Neural cell (in vitro differentiated cells): ENCODE data around the gene DOK7. TPM values are rescaled to one million over a fixed set of nuclear protein-coding genes. Genes with fewer than 3 reads are reported as not detected.

Experiments used
- H2AFZ ChIP-seq: fragments of 200-600, 300-800 bp; sonication (generic), shearing (Covaris generic); 2 replicates; pipeline ENCODE4 v1.6.0; 2014; ENCODE audit warnings: low read depth, mild to moderate bottlenecking, antibody characterized with exemption, low read length, moderate library complexity
- H3F3A ChIP-seq: fragments of 200-600 bp; shearing (Covaris generic); 2 replicates; pipeline ENCODE4 v1.6.1; 2016; ENCODE audit warnings: mild to moderate bottlenecking, moderate library complexity, mixed read lengths, antibody characterized with exemption, low read length; ENCODE audit not compliant: insufficient read depth, poor library complexity, severe bottlenecking
- H3K27ac ChIP-seq: fragments of 200-600, 300-800 bp; sonication (generic), shearing (Covaris generic); 2 replicates; pipeline ENCODE4 v1.5.1; 2014; ENCODE audit warnings: mild to moderate bottlenecking, low read length, moderate library complexity
- H3K27me3 ChIP-seq: fragments of 300-800, 200-600 bp; sonication (generic), shearing (Covaris generic); 2 replicates; pipeline ENCODE4 v1.6.0; 2014; ENCODE audit warnings: mild to moderate bottlenecking, low read depth, low read length, moderate library complexity; ENCODE audit not compliant: insufficient read depth
- H3K36me3 ChIP-seq: fragments of 300-800, 200-600 bp; sonication (generic), shearing (Covaris generic); 2 replicates; pipeline ENCODE4 v1.5.1; 2014; ENCODE audit warnings: mild to moderate bottlenecking, antibody characterized with exemption, low read length, moderate library complexity; ENCODE audit not compliant: insufficient read depth
- H3K4me2 ChIP-seq: fragments of 300-800, 200-600 bp; sonication (generic), shearing (Covaris generic); 2 replicates; pipeline ENCODE4 v1.6.0; 2014; ENCODE audit warnings: mild to moderate bottlenecking, low read length
- H3K4me3 ChIP-seq: fragments of 300-800, 200-600 bp; sonication (generic), shearing (Covaris generic); 2 replicates; pipeline ENCODE4 v1.5.1; 2014; ENCODE audit warnings: mild to moderate bottlenecking, low read length, moderate library complexity
- H3K79me2 ChIP-seq: fragments of 200-600 bp; shearing (Covaris generic); replicated peaks from 2 replicates; pipeline ENCODE4 v1.6.0; 2014; ENCODE audit warnings: mild to moderate bottlenecking, low read length, moderate library complexity; ENCODE audit not compliant: insufficient read depth
- H3K9ac ChIP-seq: fragments of 300-800, 200-600 bp; sonication (generic), shearing (Covaris generic); 2 replicates; pipeline ENCODE4 v1.6.1; 2016; ENCODE audit warnings: mild to moderate bottlenecking, low read length, mixed read lengths
- H3K9me2 ChIP-seq: fragments of 200-600 bp; shearing (Covaris generic); 2 replicates; pipeline ENCODE4 v1.6.1; 2016; ENCODE audit warnings: mild to moderate bottlenecking, low read length, mixed read lengths; ENCODE audit not compliant: insufficient read depth
- H3K9me3 ChIP-seq: fragments of 200-600, 300-800 bp; sonication (generic), shearing (Covaris generic); 2 replicates; pipeline ENCODE4 v1.6.1; 2016; ENCODE audit warnings: mild to moderate bottlenecking, mixed run types, low read length, moderate library complexity, mixed read lengths
- H4K20me1 ChIP-seq: fragments of 200-600 bp; shearing (Covaris generic); 2 replicates; pipeline ENCODE4 v1.6.1; 2016; ENCODE audit warnings: mild to moderate bottlenecking, mixed run types; ENCODE audit not compliant: insufficient read depth
- EP300 ChIP-seq: fragments of 450-650 bp; conservative IDR thresholded peaks from 2 replicates; pipeline ENCODE4 v1.6.1; 2014; ENCODE audit warnings: antibody characterized with exemption, mild to moderate bottlenecking, moderate library complexity; ENCODE audit not compliant: poor library complexity, severe bottlenecking
- EZH2 ChIP-seq: fragments of 200-600, 300-800 bp; shearing (Covaris generic), sonication (generic); IDR thresholded peaks from 2 replicates; pipeline ENCODE4 v1.6.1; 2014; ENCODE audit warnings: antibody characterized with exemption, low read length, borderline replicate concordance, mild to moderate bottlenecking; ENCODE audit not compliant: insufficient read depth, poor library complexity, severe bottlenecking
- MXI1 ChIP-seq: fragments of 450-650 bp; conservative IDR thresholded peaks from 2 replicates; pipeline ENCODE4 v1.6.1; 2014; ENCODE audit warnings: antibody characterized with exemption, mild to moderate bottlenecking; ENCODE audit not compliant: poor library complexity, severe bottlenecking
- POLR2AphosphoS5 ChIP-seq: IDR thresholded peaks from 2 replicates; pipeline ENCODE4 v1.6.1; 2012
- RAD21 ChIP-seq: fragments of 450-650 bp; conservative IDR thresholded peaks from 2 replicates; pipeline ENCODE4 v1.6.1; 2014; ENCODE audit warnings: antibody characterized with exemption, mild to moderate bottlenecking, moderate library complexity
- SMC3 ChIP-seq: fragments of 450-650 bp; conservative IDR thresholded peaks from 2 replicates; pipeline ENCODE4 v1.6.1; 2014; ENCODE audit warnings: antibody characterized with exemption, mild to moderate bottlenecking, moderate library complexity; ENCODE audit not compliant: poor library complexity
- TAF1 ChIP-seq: IDR thresholded peaks from 2 replicates; pipeline ENCODE4 v1.6.1; 2012; ENCODE audit warnings: low read depth
- polyA plus RNA-seq: library from polyadenylated mRNA; depleted of rRNA; stranded (reverse); fragments of >200 nt; gene quantifications from 2 replicates; pipeline ENCODE4 v1.2.3, GENCODE V29; 2014
- TF ChIP-seq, protein P1 (sequence below): fragments of 450-650 bp; IDR thresholded peaks from 2 replicates; pipeline ENCODE4 v1.5.1; 2014; ENCODE audit warnings: antibody characterized with exemption, mild to moderate bottlenecking, moderate library complexity; ENCODE audit not compliant: poor library complexity, severe bottlenecking
- TF ChIP-seq, protein P2 (sequence below): IDR thresholded peaks from 2 replicates; pipeline ENCODE4 v1.6.1; 2012; ENCODE audit warnings: borderline replicate concordance

The DOK7 gene
- polyA plus RNA-seq, 1 donor from 2014 or later, result 0.66 TPM

DNA sequence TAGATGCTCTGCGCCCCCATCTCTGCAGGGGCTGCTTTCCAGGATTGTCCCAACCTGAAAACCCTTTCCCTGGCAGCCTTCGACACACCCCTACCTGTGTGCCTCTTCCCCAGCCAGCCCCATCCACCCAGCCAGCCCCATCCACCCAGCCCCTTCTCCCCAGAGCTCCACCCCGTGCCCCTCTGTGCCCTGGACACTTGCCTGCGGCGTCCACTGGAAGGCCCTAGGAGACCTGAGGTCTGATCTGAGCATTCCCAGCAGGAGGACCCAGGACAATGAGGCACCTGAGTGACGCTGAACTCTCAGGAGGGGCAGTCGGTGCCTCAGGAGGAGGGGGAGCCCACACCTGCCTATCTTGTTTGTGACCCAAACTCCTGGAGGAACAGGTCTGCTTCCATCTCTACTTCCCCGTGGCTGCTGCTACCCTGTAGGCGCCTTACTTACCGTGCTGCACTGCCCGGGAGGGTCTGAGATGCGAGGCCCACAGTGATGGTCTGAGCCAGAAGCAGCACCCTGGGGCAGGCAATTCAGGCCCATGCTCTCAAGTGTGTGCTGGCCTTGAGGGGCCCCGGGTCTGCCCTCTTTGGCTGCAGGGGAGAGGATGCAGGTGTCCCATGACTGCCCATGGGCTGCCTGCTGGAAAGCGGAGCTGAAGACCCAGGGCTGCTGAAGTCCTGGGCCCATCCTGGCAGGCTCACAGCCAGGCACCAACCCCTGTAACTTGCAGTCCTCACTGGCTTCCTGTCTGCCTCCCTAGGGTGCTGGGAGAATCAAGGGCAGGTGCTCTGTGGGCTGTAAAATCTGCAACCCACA is 64.2 kb downstream of the DOK7 start:
- Histone ChIP-seq H3K4me2 (no peak overlapping the region), H3K4me3 (no peak overlapping the region), H3K27ac (no peak overlapping the region), H3K9ac (no peak overlapping the region), H3K9me3 (no peaks in the 10 kb centered on the region), H3K27me3 (no peaks in the 10 kb centered on the region), H3K36me3 (no peaks in the 10 kb centered on the region), H3F3A (no peaks in the 10 kb centered on the region), H3K9me2 (no peaks in the 10 kb centered on the region), H2AFZ (no peak overlapping the region), H3K79me2 (peaks cover 24% of the 10 kb centered on the region), H4K20me1 (no peaks in the 10 kb centered on the region)
- no peak for TF ChIP-seq EP300
- TF ChIP-seq, protein P1, sequence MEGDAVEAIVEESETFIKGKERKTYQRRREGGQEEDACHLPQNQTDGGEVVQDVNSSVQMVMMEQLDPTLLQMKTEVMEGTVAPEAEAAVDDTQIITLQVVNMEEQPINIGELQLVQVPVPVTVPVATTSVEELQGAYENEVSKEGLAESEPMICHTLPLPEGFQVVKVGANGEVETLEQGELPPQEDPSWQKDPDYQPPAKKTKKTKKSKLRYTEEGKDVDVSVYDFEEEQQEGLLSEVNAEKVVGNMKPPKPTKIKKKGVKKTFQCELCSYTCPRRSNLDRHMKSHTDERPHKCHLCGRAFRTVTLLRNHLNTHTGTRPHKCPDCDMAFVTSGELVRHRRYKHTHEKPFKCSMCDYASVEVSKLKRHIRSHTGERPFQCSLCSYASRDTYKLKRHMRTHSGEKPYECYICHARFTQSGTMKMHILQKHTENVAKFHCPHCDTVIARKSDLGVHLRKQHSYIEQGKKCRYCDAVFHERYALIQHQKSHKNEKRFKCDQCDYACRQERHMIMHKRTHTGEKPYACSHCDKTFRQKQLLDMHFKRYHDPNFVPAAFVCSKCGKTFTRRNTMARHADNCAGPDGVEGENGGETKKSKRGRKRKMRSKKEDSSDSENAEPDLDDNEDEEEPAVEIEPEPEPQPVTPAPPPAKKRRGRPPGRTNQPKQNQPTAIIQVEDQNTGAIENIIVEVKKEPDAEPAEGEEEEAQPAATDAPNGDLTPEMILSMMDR, result no peak
- no peak for TF ChIP-seq EZH2
- no peak for TF ChIP-seq SMC3
- no peak for TF ChIP-seq POLR2AphosphoS5
- TF ChIP-seq MXI1, result no peak
- no peak for TF ChIP-seq TAF1
- TF ChIP-seq, protein P2, sequence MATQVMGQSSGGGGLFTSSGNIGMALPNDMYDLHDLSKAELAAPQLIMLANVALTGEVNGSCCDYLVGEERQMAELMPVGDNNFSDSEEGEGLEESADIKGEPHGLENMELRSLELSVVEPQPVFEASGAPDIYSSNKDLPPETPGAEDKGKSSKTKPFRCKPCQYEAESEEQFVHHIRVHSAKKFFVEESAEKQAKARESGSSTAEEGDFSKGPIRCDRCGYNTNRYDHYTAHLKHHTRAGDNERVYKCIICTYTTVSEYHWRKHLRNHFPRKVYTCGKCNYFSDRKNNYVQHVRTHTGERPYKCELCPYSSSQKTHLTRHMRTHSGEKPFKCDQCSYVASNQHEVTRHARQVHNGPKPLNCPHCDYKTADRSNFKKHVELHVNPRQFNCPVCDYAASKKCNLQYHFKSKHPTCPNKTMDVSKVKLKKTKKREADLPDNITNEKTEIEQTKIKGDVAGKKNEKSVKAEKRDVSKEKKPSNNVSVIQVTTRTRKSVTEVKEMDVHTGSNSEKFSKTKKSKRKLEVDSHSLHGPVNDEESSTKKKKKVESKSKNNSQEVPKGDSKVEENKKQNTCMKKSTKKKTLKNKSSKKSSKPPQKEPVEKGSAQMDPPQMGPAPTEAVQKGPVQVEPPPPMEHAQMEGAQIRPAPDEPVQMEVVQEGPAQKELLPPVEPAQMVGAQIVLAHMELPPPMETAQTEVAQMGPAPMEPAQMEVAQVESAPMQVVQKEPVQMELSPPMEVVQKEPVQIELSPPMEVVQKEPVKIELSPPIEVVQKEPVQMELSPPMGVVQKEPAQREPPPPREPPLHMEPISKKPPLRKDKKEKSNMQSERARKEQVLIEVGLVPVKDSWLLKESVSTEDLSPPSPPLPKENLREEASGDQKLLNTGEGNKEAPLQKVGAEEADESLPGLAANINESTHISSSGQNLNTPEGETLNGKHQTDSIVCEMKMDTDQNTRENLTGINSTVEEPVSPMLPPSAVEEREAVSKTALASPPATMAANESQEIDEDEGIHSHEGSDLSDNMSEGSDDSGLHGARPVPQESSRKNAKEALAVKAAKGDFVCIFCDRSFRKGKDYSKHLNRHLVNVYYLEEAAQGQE, result no peak
- no peak for TF ChIP-seq RAD21

DNA sequence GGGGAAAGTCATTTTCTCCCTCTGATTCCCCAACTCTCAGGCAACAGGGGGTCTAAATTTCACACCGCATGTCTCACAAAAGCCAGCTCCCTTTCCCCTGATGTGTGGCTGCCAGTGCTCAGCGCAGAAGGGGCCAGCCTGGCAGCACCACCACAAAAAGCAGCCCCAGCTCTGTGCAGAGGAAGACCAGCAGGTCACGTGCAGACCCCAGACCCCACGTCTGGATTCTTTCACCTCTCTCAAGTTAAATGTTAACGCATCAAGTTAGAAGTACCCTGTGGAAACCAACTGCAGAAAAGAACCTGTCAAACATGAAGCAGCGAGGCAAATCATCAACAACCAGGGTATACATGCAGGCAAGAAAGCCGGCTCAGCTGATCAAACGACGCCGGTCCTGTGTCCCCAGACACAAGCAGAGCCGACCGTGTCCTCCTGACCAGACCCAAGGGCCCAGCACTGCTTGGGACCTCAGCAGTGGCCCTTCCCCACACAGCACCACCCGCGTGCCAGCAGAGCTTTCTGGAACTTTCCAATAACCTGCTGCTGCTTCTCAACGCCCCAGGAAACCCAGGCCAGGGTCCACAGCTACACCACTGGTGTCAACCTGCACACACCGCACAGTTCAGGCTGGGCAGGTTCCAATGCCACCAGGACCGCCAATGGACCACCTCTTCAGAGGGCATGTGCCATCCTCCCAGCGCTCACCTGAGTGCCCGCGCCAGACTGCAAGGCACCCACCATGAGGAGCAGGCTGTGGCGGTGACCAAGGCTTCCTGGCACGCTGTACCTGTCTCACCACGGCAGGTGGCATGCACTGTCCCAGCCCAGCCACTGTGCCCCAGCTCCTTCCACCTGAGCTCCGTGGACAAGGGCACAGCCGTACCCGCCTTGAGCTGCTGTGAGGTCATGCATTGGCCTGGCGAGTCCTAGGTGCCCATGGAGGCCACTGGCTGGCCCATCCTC is 65.1 kb downstream of the DOK7 start:
- H3K9ac ChIP-seq, result no peak overlapping the region
- TF ChIP-seq, protein P1, result no peak
- TF ChIP-seq MXI1, result no peak
- TF ChIP-seq TAF1, result no peak
- no peak for TF ChIP-seq POLR2AphosphoS5
- TF ChIP-seq, protein P2, result no peak
- TF ChIP-seq EP300, result no peak
- no peak for TF ChIP-seq SMC3
- no peak for TF ChIP-seq EZH2
- TF ChIP-seq RAD21, result no peak
- no peaks in the 10 kb centered on the region for H3F3A ChIP-seq
- no peaks in the 10 kb centered on the region for H3K36me3 ChIP-seq
- H3K79me2 ChIP-seq, result peaks cover 24% of the 10 kb centered on the region
- no peak overlapping the region for H2AFZ ChIP-seq
- no peak overlapping the region for H3K4me2 ChIP-seq
- H4K20me1 ChIP-seq, result no peaks in the 10 kb centered on the region
- no peaks in the 10 kb centered on the region for H3K27me3 ChIP-seq
- H3K4me3 ChIP-seq, result no peak overlapping the region
- H3K9me3 ChIP-seq, result no peaks in the 10 kb centered on the region
- H3K9me2 ChIP-seq, result no peaks in the 10 kb centered on the region
- no peak overlapping the region for H3K27ac ChIP-seq
